Testis (tissue), 2 donors: ENCODE results near the gene KCNH4.

Experiments used
- CTCF ChIP-seq, 3 experiments: fragments of 450-650 bp in 2 of 3; fragments of 200-600 bp in 1 of 3; sonication (generic) in 1 of 3; IDR thresholded peaks; one replicate each; pipeline ENCODE4 v1.5.1; 2016 to 2019; ENCODE audit warnings: antibody characterized with exemption in 3 of 3, mild to moderate bottlenecking in 2 of 3, moderate library complexity in 1 of 3
- POLR2A ChIP-seq: fragments of 450-650 bp; IDR thresholded peaks from one replicate; pipeline ENCODE4 v1.6.1; 2017; ENCODE audit warnings: antibody characterized with exemption, mild to moderate bottlenecking, moderate library complexity

DNA sequence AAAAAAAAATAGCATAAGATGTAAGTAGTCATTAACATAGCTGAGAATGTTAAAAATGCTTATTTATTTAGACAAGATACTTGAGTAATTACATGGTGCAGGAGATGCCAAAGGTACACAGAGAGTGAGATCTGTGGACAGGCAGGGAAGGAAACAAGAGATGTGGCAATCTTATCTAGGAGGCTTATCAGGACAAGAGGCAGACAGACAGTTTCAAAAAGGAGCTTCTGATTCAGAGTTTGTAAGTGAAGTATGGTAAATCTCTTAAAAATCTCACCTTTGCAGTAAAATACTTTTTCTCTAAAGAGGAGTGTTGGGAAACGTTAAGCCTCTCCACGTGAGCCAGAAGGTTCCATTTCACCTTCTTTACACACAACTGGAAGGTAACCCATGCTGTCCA, 33.2 kb upstream of the KCNH4 start:
- no peak for TF ChIP-seq CTCF (IDR thresholded peaks at IDR 0.05)
- no peak for TF ChIP-seq POLR2A
